Islet precursor cell (in vitro differentiated cells): ENCODE measurements around the gene UQCC2.

ENCODE experiments used
- DNase-seq: peaks from one replicate; pipeline ENCODE4 v3.0.0-alpha.2; 2018

UQCC2 gene

DNA sequence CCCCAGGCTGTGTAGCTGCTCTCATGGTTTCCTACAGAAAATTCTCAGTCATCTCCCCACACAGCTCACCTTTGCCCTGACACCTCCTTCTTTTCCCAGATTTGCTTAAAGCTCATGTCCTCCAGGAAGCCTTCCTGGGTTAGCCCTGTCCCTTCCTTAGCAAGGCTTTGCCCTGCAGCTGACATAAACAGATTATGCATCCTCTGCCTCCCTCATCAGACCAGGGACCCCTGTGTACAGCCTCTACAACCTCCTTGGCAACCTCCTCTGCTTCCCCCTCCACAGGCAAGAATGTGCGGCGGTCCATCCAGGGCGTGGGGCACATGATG, 39.8 kb downstream of the UQCC2 start:
- DNase-seq = no peak

DNA sequence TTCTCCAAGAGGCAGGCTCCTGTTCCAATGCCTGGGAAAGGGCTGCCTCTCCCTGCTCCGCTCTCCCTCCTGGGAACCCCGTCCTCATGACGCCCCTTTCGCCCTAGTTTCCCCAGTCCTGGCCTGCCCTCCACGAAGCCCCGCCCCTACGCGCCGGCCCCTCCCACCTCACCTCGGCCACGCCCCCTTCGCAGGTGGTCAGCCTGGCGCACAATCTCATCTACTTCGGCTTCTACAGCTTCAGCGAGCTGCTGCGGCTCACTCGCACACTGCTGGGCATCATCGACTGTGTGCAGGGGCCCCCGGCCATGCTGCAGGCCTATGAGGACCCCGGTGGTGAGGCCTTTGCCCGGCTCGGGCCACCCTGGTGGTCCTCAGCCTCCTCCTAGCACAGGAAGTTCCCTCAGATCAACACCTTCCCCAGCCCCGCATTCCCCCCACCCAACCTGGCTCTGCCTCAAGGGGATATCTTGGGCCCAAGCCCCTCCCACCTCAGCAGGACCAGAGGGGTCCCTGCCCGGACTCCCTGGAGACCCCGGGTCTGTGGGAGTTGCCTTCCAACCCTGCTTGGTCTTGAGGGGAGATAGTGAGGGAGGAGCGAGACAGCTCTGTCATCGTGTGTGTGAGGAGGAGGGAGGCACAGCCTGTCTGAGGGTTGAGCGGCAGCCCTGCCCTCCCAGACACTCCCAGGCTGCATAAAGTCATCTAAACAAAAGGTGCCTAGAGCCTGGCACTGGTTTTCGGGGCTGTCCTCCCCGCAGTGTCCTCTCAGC, 40.3 kb downstream of the UQCC2 start:
- no peak for DNase-seq

DNA sequence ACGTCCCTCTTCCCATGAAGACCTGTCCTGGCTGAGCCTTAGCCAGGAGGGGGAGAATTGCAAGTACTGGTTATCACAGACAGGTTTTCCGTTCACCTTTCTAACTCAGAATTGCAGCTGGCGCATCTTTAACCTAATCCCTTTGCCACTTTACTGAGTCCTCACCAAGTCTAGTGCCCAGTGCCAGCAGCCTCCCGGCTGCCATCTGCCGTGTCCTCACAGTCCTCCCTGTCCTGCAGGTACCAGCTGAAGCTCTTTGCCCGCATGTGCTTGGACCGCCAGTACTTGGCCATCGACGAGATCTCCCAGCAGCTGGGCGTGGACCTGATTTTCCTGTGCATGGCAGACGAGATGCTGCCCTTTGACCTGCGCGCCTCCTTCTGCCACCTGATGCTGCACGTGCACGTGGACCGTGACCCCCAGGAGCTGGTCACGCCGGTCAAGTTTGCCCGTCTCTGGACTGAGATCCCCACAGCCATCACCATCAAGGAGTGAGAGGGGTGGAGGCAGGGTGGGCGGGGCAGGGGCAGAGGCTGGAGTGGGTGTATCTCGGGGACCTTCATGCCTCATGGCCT, 41.3 kb downstream of the UQCC2 start:
- no peak for DNase-seq

DNA sequence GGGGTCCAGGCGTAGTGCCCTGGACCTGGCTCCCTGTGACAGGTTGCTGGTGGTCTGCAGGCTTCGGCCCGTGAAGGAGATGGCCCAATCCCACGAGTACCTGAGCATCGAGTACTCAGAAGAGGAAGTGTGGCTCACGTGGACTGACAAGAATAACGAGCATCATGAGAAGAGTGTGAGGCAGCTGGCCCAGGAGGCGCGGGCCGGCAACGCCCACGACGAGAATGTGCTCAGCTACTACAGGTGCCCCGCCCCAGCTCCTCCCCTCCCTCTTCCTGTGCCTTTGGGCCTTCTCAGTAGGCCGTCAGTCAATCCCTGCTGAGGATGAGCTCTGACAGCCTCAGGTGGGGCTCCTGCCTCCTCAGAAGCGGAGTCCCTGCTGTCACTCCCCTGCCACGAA, 42.6 kb downstream of the UQCC2 start:
- DNase-seq = peak; percentile 66

DNA sequence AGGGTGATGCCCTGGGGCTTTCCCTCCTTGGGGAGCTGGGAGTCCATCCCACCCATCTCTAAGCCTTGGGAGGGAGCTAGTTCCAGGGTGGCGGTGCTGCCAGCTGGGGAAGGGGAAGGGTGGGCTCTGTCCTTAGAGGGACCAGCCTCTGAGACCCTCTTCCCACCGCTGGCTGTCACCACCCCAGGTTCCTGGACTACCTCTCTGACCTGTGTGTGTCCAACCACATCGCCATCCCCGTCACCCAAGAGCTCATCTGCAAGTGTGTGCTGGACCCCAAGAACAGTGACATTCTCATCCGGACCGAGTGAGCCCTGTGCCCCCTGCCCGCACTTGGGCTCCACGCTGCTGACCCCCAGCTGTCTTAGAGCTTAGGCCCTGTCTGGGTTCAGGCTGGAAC, 43.2 kb downstream of the UQCC2 start:
- no peak for DNase-seq

DNA sequence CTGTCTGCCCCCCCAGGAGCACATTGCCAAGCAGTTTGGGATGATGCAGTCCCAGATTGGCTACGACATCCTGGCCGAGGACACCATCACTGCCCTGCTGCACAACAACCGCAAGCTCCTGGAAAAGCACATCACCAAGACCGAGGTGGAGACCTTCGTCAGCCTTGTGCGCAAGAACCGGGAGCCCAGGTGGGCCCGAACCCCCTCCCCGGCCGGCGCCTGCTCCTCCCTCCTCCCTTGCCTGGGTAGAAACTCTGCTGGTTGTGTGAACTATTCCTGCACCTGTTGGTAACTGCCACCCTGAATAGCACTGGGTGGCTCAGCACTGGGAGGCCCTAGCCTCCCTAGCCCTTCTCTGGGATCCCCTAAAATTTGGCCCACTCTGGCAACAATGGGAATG, 43.7 kb downstream of the UQCC2 start:
- DNase-seq = no peak

DNA sequence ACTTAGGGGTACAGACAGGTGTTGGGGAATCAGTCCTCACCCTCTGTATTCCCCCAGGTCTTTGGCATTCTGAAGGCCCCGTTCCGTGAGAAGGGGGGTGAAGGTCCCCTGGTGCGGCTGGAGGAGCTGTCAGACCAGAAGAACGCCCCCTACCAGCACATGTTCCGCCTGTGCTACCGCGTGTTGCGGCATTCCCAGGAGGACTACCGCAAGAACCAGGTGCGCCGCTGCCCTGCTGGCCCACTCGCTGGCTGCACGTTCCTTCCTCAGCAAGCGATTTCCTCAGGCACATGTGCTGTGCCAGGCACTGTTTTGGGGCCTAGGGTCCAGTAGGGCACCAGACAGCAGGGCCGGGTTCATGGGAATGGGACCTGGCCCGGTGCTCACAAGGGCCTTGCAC, 44.4 kb downstream of the UQCC2 start:
- DNase-seq = no peak

DNA sequence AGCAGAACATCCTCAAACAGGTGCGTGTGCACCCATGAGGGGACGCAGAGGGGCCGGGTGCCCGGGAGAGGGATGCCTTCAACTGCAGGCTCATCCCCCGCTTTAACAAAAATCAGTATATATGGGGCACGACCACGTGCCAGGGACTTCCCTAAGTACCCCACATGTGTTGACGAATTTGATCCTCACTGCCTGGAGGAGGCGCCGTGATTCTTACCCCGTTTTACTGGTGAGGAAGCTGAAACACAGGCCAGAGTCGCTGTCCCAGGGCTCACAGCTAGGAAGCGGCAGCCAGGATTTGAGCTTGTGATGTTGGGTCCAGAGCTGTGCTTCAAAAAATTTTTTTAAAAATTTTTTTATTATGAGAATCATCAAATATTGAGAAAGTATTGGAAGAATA, 45.5 kb downstream of the UQCC2 start:
- DNase-seq = no peak

DNA sequence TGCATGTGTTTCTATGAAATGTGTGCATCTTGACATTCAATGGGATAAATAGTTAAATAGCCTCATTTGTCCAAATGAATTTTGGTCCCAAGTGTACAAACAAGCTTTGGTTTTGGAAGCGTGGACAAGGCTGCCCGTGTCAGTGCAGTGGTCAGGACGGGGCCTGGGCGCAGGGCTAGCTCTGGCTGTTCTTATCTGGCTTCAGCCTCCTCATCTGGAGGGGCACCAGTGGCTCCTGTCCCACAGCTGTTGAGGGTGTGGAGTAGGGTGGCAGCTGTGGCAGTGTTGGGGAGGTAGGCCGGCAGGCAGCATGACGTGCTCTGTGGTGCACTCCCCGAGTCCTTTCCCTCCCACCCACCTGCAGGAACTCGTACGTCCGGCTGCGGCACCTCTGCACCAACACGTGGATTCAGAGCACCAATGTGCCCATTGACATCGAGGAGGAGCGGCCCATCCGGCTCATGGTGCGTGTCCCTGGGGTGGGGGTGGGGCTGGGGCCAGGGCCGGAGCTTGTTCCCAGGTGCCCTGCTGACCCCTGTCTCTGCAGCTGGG, 46.9 kb downstream of the UQCC2 start:
- DNase-seq = no peak

DNA sequence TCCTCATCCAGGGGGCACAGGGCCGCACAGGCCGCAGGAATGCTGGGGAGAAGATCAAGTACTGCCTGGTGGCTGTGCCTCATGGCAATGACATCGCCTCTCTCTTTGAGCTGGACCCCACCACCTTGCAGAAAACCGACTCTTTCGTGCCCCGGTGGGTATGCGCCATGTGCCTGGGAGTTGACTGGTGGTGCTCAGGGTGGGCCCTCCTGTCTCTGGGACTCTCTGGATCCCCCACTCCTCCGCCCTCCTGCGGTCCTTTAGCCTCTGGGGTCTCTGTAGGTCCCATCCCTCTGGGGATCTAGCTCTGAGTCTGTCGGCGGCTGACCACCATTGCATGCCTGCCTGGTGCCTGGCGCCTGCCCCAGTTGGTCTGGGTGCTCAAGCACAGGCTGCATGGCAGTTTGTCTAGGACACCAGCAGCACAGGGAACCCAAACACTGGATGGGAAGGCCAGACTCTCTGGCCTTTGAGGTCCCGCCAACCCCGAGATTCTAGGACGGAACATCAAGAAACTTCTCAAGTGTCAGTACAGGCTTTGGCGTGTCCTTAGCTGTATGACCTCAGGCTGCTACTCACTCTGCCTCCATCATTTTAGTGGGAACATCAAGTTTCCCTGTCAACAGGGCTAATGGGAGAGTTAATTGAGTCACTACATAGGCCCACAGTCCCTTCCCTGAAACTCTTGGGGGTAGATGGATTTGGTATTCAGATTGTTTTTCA, 47.6 kb downstream of the UQCC2 start:
- DNase-seq = no peak

DNA sequence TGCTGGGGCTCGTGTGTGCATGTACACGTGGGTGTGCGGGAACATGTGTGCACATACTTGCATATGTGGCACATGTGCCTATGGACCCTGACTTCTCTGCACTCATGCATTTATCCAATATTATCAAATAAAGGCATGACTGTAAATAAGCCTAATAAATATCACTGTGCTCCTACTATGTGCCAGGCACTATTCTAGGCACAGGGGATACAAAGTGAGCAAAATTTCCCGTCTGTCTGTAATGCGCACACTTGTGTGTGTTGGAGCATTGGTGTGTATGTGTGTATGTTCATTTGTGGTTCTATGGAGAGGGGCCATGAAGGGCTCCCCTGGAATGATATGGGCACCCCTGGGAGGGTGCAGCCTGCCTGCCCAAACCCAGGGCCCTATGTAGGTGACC, 48.5 kb downstream of the UQCC2 start:
- DNase-seq = no peak

DNA sequence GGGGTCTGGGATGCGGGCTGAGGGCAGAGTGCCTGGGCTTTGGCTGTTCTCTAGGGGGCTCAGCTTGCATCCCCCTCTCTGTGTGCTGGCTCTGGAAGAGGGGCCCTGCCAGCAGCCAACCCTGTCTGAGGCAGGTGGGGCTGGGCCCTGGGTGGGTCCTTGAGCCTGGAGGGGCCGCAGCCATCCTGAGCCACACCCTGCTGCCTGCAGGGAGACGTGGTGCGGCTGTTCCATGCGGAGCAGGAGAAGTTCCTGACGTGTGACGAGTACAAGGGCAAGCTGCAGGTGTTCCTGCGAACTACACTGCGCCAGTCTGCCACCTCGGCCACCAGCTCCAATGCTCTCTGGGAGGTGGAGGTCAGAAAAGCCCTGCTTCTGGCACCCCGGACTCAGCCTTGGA, 49.2 kb downstream of the UQCC2 start:
- no peak for DNase-seq

DNA sequence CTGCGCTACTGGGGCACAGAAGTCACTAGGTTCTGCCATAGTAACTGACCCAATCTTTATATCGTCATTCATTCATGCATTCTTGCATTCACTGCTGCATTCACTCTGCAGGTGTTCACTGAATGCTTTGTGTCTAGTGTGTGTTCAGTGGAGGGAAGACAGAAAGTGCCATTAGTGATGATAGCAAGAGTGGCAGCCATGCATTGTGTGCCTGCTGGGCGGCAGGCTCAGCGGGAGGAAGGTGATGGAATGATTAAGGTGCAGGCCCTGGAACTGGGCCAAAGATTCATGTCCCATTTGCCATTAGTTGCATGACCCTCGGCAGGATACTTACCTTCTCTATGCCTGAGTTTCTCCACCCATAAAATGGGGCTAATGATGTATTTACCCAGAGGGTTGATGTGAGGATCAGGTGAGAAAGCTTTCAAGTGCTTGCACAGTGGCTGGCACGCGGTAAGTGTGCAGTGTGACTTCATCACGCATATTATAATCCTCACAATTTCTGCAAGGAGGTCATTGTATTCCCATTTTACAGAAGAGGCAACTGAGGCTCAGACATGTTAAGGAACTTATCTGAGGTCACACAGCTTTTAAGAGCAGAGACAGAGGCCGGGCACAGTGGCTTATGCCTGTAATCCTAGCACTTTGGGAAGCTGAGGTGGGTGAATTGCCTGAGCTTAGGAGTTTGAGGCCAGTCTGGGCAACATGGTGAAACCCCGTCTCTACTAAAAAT, 50.2 kb downstream of the UQCC2 start:
- DNase-seq = no peak

DNA sequence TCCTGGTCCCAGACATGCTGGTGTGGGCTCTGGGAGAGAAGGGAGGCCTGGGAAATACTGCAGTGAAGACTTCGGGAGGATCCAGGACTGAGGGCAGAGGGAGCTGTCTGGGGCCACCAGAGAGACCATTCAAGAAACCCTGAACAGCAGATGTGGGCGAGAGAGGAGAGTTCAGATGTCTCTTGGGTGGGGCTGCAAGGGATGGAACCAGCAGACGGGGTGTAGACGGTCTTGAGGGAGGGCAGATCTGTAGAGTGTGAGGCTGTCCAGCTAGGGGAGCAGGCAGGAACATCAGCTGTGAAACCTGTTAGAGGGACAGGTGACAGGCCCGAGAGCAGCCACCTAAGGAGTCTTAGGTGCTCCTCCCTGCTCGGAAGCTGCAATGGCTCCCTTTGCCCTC, 51.5 kb downstream of the UQCC2 start:
- DNase-seq = no peak

DNA sequence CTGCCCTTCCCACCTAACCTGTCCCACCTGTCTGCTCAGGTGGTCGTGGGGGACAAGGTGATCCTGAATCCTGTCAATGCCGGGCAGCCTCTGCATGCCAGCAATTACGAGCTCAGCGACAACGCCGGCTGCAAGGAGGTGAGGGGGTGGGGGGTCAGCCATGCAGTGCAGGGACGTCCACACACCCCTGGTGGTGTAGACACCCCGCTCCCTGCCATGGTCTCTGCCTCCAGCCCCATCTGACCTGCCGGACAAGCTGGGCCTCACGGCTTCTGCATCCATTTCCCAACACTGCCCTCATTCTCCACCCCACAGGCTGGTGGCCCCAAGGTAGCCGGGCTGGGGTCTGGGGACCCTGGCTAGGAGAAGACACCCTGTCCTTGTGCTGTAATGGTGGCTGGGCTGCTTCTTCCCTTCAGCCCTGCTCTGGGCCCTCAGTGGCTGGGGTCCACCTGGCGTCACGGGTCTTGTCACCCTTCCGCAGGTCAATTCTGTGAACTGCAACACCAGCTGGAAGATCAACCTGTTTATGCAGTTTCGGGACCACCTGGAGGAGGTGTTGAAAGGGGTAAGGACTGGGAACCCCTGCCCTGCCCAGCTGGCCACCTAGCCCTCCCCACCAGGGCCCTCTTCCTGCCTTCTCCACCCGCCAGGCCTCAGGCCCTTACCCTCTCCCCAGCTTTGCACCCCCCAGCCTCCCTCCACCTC, 52.4 kb downstream of the UQCC2 start:
- no peak for DNase-seq

DNA sequence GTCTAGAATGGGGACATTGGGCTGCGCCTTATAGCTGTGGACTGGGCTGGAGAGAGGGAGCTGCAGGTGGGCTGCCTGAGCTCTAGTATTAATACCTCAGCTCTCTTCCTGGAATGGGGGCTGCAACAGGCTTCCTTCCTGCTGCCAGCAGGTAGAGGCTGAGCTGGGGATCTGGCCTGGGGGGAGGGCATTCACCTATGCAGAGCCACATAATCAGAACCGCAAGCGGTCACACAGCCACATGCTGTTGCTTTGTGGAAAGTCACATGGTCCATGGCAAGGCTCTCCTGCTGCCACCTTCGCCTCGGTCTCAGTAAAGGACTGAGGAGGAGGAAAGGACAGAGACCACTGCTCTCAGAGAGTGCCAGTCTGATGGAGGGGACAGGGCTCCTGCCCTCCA, 54.7 kb downstream of the UQCC2 start:
- no peak for DNase-seq

DNA sequence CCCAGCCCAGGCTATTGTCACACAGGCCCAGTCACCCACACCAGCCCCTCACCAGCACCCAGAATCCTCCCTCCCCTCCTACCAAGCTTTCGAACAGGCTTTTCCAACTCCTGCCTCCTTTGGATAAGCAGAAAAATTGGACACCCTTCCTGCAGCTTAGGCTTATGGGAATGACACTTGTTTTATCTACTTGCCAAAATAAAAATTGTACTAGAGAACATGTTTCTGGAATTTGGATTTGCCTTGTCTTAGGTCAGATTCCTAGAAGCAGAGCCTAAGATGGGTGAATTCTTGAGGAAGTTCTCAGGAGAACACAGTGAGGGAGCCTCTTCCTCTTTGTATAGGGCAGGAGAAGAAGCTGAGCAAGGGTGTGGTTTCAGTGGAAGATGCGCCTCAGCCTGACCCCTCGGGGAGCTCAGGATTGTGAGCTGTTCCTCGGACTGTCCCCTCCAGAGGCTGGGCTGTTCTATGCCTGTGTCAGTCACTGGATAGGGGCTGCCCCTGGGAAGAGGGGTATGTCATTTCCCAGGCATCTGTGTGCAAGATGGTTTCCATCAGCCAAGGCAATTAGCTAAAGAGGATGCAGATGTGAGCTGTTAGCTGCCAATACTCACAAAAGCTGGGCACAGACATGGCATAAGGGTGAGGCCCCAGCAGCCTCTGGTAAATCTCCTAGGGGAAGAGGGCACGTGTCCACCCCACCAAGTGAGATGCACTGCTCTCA, 56.5 kb downstream of the UQCC2 start:
- DNase-seq = no peak

DNA sequence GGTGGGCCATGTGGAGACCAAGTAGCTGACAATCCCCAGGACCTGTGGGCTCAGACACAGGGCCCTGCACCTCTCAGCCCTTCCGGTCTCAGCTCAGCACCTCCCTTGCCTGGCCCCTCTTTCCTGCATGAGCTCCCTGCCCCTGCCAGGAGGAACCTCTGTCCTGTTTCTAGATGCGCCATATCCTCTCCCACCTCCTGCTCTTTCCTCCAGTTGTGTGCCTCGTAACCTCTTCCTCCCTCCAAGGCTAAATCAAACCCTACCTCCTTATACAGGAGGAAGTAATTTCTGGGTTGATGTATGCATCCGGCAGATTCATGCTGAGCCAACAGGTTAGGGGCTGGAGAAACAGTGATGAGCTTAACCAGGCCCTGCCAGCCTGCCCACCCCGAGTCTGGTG, 59.5 kb downstream of the UQCC2 start:
- no peak for DNase-seq

DNA sequence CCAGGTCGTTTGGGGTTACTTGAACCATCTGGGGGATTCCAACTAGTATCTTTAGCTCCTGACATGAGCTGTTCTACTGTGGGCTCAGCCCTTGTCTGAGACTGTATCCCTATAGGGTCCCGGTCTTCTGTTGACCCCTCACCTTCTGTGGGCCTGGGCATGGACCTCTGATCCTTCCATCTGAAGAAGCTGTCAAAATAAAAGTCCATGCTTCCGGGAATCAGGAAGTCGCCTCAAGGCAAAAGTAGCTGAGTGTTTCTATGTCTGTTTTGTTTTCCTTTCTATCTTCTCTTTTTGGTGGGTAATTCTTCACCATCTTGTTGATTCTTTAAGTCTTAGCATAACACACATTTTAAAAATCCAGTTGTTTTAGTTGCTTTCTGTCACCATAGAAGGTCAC, 60.1 kb downstream of the UQCC2 start:
- DNase-seq = no peak
